Activated T-helper 2 cell treated with anti-CD3 and anti-CD28 coated beads, Interferon-gamma antibody, Interleukin-2, Interleukin-4, amounts not matched to agents 10 μg/mL and 5 μg/mL and 100 μg/mL, durations not matched to agents 14 hours and 24 hours and 36 hours (primary cell): ENCODE data around the gene EP400. TPM values are rescaled to one million over a fixed set of nuclear protein-coding genes. Genes with fewer than 3 reads are reported as not detected.

Experiments
- DNase-seq: peaks from one replicate; pipeline ENCODE4 v3.0.0; 2021; ENCODE audit warnings: low spot score
- H3K27ac Mint-ChIP-seq: one replicate; pipeline ENCODE4 v1.8.0; 2021; ENCODE audit warnings: mixed read lengths
- H3K27me3 Mint-ChIP-seq: one replicate; pipeline ENCODE4 v1.8.0; 2021; ENCODE audit warnings: low read depth, mixed read lengths
- H3K36me3 Mint-ChIP-seq: one replicate; pipeline ENCODE4 v1.8.0; 2021; ENCODE audit warnings: low read depth, mixed read lengths
- H3K4me1 Mint-ChIP-seq: one replicate; pipeline ENCODE4 v1.8.0; 2021; ENCODE audit warnings: low read depth, mixed read lengths
- H3K4me3 Mint-ChIP-seq: one replicate; pipeline ENCODE4 v1.8.0; 2021; ENCODE audit warnings: low read depth, mild to moderate bottlenecking, moderate library complexity, mixed read lengths
- H3K9me3 Mint-ChIP-seq: one replicate; pipeline ENCODE4 v1.8.0; 2021; ENCODE audit warnings: mixed read lengths
- intact Hi-C: fragments of 100-400 bp; cut with micrococcal nuclease; formaldehyde crosslinking; loops from one replicate; pipeline ENCODE4 v1.15.1; 2023
- total RNA-seq: library from RNA; stranded (reverse); gene quantifications from 2 replicates; pipeline ENCODE4 v1.2.3, GENCODE V29; 2022

EP400 gene
- total RNA-seq, 1 donor from 2014 or later, result 57.7 TPM

- no peaks in the 10 kb centered on the region for H3K4me1 Mint-ChIP-seq
- H3K36me3 Mint-ChIP-seq, result peaks cover 54% of the 10 kb centered on the region
- H3K27me3 Mint-ChIP-seq, result no peaks in the 10 kb centered on the region
- H3K27ac Mint-ChIP-seq, result no peak overlapping the region
- peaks cover 7% of the 10 kb centered on the region for H3K9me3 Mint-ChIP-seq
- H3K4me3 Mint-ChIP-seq, result no peak overlapping the region
- intact Hi-C loops, result no loop called here
- no peak for DNase-seq
Measured at GRCh38 chr12:132129007-132129406, 179.3 kb downstream of the EP400 start.

GRCh38 chr12:132130690-132131089 is 180.9 kb downstream of the EP400 start:
- DNase-seq, result no peak

More at GRCh38 chr12:132130690-132131089, 180.9 kb downstream of the EP400 start:
- H3K4me3 Mint-ChIP-seq, result no peak overlapping the region
- H3K9me3 Mint-ChIP-seq, result peaks cover 7% of the 10 kb centered on the region
- H3K27me3 Mint-ChIP-seq, result no peaks in the 10 kb centered on the region
- intact Hi-C loops, result no loop called here
- peaks cover 37% of the 10 kb centered on the region for H3K36me3 Mint-ChIP-seq
- H3K27ac Mint-ChIP-seq, result no peak overlapping the region
- no peaks in the 10 kb centered on the region for H3K4me1 Mint-ChIP-seq

Other genes with a start within 250 kb of the EP400 start
- gene SFSWAP, start 238.9 kb upstream of the EP400 start, total RNA-seq, result 58.5 and 60.1 TPM in 2 replicates
- gene MMP17, start 121.5 kb upstream of the EP400 start, total RNA-seq, result 0.25 and 0.62 TPM in 2 replicates
- gene ULK1, start 55.3 kb upstream of the EP400 start, total RNA-seq, result 28.0 and 30.2 TPM in 2 replicates
- gene PUS1, start 20.7 kb upstream of the EP400 start, total RNA-seq, result 71.2 and 79.2 TPM in 2 replicates
- 36.7 and 37.6 TPM in 2 replicates for gene DDX51, start 194.4 kb downstream of the EP400 start, total RNA-seq
- 39.3 and 39.8 TPM in 2 replicates for gene NOC4L, start 194.5 kb downstream of the EP400 start, total RNA-seq